ENCODE measurements around the gene UCKL1.

UCKL1 gene

DNA sequence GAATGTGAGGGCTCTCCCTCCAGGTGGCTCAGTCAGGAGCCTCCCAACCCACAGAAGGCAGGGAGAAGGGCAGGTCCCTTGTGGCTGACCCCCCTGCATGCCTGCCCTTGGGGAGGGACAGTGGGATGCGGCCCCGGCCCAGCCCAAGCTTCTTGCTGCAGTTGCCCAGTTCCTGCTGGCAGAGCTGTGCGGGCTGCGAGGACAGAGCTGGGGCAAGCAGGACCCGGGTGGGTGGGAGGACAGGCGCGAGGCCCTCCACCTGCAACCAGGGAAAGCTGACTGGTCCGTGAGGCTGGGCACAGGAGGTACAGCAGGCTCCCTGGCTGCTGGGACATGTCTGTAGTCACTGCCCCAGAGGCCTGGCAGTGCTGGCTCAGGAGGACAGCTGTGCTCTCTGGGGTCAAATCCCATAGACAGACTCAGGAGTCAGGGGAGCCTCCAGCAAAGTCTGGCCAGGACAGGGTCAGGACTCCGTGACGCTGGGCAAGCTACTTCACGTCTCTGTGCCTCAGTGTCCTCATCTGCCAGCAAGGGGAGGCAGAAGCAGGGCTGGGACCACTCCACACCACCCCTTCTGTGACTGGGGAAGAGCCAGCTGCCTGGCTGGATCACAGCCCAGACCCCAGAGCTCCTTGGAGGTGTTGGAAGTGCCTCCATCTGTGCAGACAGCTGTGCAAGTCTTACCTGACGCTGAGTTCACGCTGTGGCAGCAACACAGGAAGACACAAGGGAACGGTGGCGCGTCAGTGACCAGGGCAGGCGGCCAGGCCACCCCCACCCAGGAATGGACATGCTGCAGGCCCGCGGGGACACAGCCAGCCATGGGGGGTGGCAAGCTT is 13.0 kb downstream of the UCKL1 start:
- Histone ChIP-seq H3F3A (ENCODE audit: insufficient read depth) (no peaks in the 10 kb centered on the region), H3K79me2 (ENCODE audit: insufficient read depth, low read length) (no peaks in the 10 kb centered on the region), H3K9ac (ENCODE audit: low read length) (no peak overlapping the region), H3K4me2 (ENCODE audit: low read depth, low read length, poor library complexity, severe bottlenecking) (no peak overlapping the region), H3K9me2 (replicated peaks; ENCODE audit: insufficient read depth, low read length) (no peaks in the 10 kb centered on the region), H3K4me3 (ENCODE audit: insufficient read depth, low read length, poor library complexity, severe bottlenecking) (no peak overlapping the region), H3K27me3 (ENCODE audit: low read length) (no peaks in the 10 kb centered on the region), H3K36me3 (ENCODE audit: low read length) (no peaks in the 10 kb centered on the region), H2AFZ (ENCODE audit: low read depth, low read length, severe bottlenecking) (no peak overlapping the region), H3K9me3 (ENCODE audit: insufficient read depth, low read length) (no peaks in the 10 kb centered on the region), H3K27ac (ENCODE audit: low read depth, low read length) (no peak overlapping the region), H4K20me1 (ENCODE audit: low read depth, low read length) (no peaks in the 10 kb centered on the region)
- TF ChIP-seq, protein P1, sequence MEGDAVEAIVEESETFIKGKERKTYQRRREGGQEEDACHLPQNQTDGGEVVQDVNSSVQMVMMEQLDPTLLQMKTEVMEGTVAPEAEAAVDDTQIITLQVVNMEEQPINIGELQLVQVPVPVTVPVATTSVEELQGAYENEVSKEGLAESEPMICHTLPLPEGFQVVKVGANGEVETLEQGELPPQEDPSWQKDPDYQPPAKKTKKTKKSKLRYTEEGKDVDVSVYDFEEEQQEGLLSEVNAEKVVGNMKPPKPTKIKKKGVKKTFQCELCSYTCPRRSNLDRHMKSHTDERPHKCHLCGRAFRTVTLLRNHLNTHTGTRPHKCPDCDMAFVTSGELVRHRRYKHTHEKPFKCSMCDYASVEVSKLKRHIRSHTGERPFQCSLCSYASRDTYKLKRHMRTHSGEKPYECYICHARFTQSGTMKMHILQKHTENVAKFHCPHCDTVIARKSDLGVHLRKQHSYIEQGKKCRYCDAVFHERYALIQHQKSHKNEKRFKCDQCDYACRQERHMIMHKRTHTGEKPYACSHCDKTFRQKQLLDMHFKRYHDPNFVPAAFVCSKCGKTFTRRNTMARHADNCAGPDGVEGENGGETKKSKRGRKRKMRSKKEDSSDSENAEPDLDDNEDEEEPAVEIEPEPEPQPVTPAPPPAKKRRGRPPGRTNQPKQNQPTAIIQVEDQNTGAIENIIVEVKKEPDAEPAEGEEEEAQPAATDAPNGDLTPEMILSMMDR (IDR thresholded peaks at IDR 0.05; ENCODE audit: insufficient read depth, low read length, poor library complexity, severe bottlenecking): no peak
- TF ChIP-seq EZH2phosphoT487 (conservative IDR thresholded peaks at IDR 0.05; ENCODE audit: low read length): no peak

DNA sequence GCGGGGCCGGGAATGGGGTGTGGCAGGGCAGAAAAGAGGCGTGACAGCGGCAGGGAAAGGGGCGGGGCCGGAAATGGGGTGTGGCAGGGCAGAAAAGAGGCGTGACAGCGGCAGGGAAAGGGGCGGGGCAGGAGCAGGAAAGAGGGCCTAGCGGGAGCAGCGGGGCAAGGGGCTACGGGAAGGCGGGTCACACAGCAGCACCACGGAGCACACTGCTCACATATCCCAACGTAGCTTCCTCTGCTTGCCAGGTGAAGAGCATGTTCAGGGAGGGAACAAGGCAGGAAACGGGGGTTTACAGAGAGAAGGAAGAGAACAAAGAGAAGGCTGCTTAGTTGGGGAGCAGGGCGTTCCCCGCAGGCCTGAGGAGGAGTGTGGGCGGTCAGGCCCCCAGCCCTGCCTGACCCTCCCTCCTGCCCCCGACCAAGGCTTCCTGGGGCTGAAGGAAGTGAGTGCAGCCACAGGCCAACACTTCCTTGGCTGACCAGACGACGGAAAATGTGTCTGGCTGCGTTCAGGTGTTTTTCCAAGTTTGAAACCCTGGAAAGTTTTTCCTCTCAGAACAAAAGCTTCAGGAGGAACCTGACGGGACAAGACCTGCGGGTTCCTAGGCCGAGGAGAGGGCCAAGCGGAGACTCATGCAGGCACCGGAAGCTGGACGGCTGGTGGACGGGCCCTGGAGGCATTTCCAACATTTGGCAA is 13.8 kb downstream of the UCKL1 start:
- H3K4me2 ChIP-seq (ENCODE audit: low read depth, low read length, poor library complexity, severe bottlenecking): no peak overlapping the region
- H3K27ac ChIP-seq (ENCODE audit: low read depth, low read length): no peak overlapping the region
- H3K79me2 ChIP-seq (ENCODE audit: insufficient read depth, low read length): no peaks in the 10 kb centered on the region
- TF ChIP-seq EZH2phosphoT487 (conservative IDR thresholded peaks at IDR 0.05; ENCODE audit: low read length): no peak
- TF ChIP-seq, protein P1 (IDR thresholded peaks at IDR 0.05; ENCODE audit: insufficient read depth, low read length, poor library complexity, severe bottlenecking): no peak
- H3K36me3 ChIP-seq (ENCODE audit: low read length): no peaks in the 10 kb centered on the region
- H3K9ac ChIP-seq (ENCODE audit: low read length): no peak overlapping the region
- H3K4me3 ChIP-seq (ENCODE audit: insufficient read depth, low read length, poor library complexity, severe bottlenecking): no peak overlapping the region
- H2AFZ ChIP-seq (ENCODE audit: low read depth, low read length, severe bottlenecking): no peak overlapping the region
- H4K20me1 ChIP-seq (ENCODE audit: low read depth, low read length): no peaks in the 10 kb centered on the region
- H3K9me3 ChIP-seq (ENCODE audit: insufficient read depth, low read length): no peaks in the 10 kb centered on the region
- H3K27me3 ChIP-seq (ENCODE audit: low read length): no peaks in the 10 kb centered on the region
- H3K9me2 ChIP-seq (replicated peaks; ENCODE audit: insufficient read depth, low read length): no peaks in the 10 kb centered on the region
- no peaks in the 10 kb centered on the region; the same call in 1 of the 2 replicates for H3F3A ChIP-seq (ENCODE audit: insufficient read depth)

DNA sequence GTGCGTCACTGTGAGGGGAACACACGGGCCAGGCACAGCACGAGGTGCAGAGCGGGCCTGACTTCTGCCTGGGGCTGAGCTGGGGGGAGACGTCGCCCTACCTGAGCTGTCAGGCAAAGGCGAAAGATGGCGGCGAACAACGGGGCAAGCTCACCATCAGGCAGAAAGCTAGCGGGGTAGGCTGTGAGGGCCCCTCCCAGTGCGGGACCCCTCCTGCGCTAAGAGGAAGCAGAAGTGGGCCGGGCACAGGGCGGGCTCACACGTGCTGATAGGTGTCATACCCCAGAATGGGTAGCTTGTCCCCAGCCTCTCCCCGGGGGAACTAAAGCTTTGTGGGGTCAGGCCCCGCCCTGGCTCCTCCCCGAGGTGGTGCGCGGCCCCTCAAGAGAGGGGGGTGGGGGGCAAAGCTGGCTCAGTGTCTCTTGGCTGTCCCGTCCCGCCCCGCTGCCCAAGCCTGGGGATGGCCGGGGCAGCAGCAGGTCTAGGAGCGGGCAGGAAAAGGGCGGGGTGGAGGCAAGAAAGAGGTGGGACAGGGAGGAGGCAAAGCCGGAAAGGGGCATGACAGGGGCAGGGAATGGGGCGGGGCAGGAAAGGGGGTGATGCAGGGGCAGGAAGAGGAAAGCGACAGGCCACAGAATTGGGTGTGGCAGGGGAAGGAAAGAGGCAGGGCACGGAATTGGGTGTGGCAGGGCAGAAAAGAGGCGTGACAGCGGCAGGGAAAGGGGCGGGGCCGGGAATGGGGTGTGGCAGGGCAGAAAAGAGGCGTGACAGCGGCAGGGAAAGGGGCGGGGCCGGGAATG is 14.7 kb downstream of the UCKL1 start:
- Histone ChIP-seq H3K9ac (ENCODE audit: low read length) (no peak overlapping the region), H3K9me2 (replicated peaks; ENCODE audit: insufficient read depth, low read length) (no peaks in the 10 kb centered on the region), H2AFZ (ENCODE audit: low read depth, low read length, severe bottlenecking) (no peak overlapping the region), H3K4me3 (ENCODE audit: insufficient read depth, low read length, poor library complexity, severe bottlenecking) (no peak overlapping the region), H3K9me3 (ENCODE audit: insufficient read depth, low read length) (no peaks in the 10 kb centered on the region), H3K27ac (ENCODE audit: low read depth, low read length) (no peak overlapping the region), H3K36me3 (ENCODE audit: low read length) (no peaks in the 10 kb centered on the region), H3F3A (ENCODE audit: insufficient read depth) (no peaks in the 10 kb centered on the region; the same call in 1 of the 2 replicates), H4K20me1 (ENCODE audit: low read depth, low read length) (no peaks in the 10 kb centered on the region), H3K79me2 (ENCODE audit: insufficient read depth, low read length) (no peaks in the 10 kb centered on the region), H3K4me2 (ENCODE audit: low read depth, low read length, poor library complexity, severe bottlenecking) (no peak overlapping the region), H3K27me3 (ENCODE audit: low read length) (no peaks in the 10 kb centered on the region)
- TF ChIP-seq, protein P1 (IDR thresholded peaks at IDR 0.05; ENCODE audit: insufficient read depth, low read length, poor library complexity, severe bottlenecking): no peak
- TF ChIP-seq EZH2phosphoT487 (conservative IDR thresholded peaks at IDR 0.05; ENCODE audit: low read length): no peak
